ENCODE results near the gene KRTAP5-9.

DNA sequence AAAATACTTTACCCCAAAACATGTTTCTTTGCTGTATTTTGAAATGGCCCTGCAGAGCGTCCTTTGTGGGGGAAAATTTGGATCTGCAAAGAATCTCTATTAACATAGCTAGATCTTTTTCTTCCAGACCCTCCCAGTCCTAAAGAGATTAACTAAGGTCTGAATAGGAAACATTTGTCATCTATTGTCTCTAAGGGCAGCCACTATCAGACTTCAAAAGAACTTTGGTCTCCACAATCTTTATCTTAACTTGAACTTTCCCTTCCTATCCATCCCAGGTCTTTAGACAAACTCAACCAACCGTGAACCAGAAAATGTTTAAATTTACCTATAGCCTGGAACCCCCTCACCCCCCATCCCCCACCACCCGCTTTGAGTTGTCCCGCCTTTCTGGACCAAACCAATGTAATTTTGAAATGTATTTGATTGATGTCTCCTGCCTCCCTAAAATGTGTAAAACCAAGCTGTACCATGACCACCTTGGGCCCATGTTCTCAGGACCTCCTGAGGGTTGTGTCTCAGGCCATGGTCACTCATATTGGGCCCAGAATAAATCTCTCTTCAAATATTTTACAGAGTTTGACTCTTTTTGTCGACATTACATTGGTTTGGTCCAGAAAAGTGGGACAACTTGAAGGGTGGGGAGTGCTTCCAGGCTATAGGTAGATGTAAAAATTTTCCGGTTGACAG, 3.5 kb upstream of the KRTAP5-9 start:
- TF ChIP-seq EZH2 (IDR thresholded peaks at IDR 0.05) (no peak), POLR2AphosphoS5 (IDR thresholded peaks at IDR 0.05; ENCODE audit: borderline replicate concordance, low read depth, low read length) (no peak)

Data from SK-N-MC (cell line).